Smooth muscle cell (in vitro differentiated cells): ENCODE data around the gene CNTD1. TPM values are rescaled to one million over a fixed set of nuclear protein-coding genes. Genes with fewer than 3 reads are reported as not detected.

Experiments
- DNase-seq: peaks from one replicate; lab custom pipeline; 2025; ENCODE audit not compliant: unreplicated experiment; lab: John Stamatoyannopoulos, UW
- H2AFZ ChIP-seq: fragments of 200-600 bp; sonication (generic); 2 replicates; pipeline ENCODE4 v1.6.0; 2016; ENCODE audit warnings: antibody characterized with exemption, low read depth, mild to moderate bottlenecking
- H3F3A ChIP-seq: fragments of 200-600 bp; sonication (generic); 2 replicates; pipeline ENCODE4 v1.6.0; 2017; ENCODE audit warnings: antibody characterized with exemption, low read depth
- H3K27ac ChIP-seq: fragments of 200-600 bp; sonication (generic); 2 replicates; pipeline ENCODE4 v1.5.1; 2016; ENCODE audit warnings: low read depth, mild to moderate bottlenecking
- H3K27me3 ChIP-seq: fragments of 200-600 bp; sonication (generic); 2 replicates; pipeline ENCODE4 v1.6.1; 2016; ENCODE audit warnings: low read depth, mild to moderate bottlenecking
- H3K36me3 ChIP-seq: fragments of 200-600 bp; sonication (generic); 2 replicates; pipeline ENCODE4 v1.5.1; 2016; ENCODE audit warnings: low read depth
- H3K4me1 ChIP-seq: fragments of 200-600 bp; sonication (generic); 2 replicates; pipeline ENCODE4 v1.5.1; 2016; ENCODE audit warnings: low read depth
- H3K4me2 ChIP-seq: fragments of 200-600 bp; sonication (generic); 2 replicates; pipeline ENCODE4 v1.6.0; 2016; ENCODE audit warnings: mild to moderate bottlenecking
- H3K4me3 ChIP-seq: fragments of 200-600 bp; sonication (generic); 2 replicates; pipeline ENCODE4 v1.5.1; 2016; ENCODE audit warnings: mild to moderate bottlenecking
- H3K79me2 ChIP-seq: fragments of 200-600 bp; sonication (generic); 2 replicates; pipeline ENCODE4 v1.6.0; 2016; ENCODE audit warnings: low read depth, mild to moderate bottlenecking
- H3K9ac ChIP-seq: fragments of 200-600 bp; sonication (generic); 2 replicates; pipeline ENCODE4 v1.6.0; 2016; ENCODE audit warnings: low read depth
- H3K9me3 ChIP-seq: fragments of 200-600 bp; sonication (generic); replicated peaks from 2 replicates; pipeline ENCODE4 v1.5.1; 2016; ENCODE audit warnings: low read depth
- H4K20me1 ChIP-seq: fragments of 200-600 bp; sonication (generic); 2 replicates; pipeline ENCODE4 v1.6.0; 2016; ENCODE audit warnings: low read depth
- CTCF ChIP-seq: fragments of 200-600 bp; sonication (generic); IDR thresholded peaks from 2 replicates; pipeline ENCODE4 v1.5.1; 2017; ENCODE audit warnings: borderline replicate concordance, mild to moderate bottlenecking, antibody characterized with exemption; ENCODE audit not compliant: insufficient read depth, poor library complexity, severe bottlenecking
- WGBS: methylation state at CpG from one replicate; pipeline ENCODE4 v1.1.7; 2016; ENCODE audit warnings: low lambda C conversion rate; 5-methylcytosine and 5-hydroxymethylcytosine counted together
- polyA plus RNA-seq: library from polyadenylated mRNA; unstranded; fragments of >200 nt; fragmentation: Nextera tagmentation; extraction: Ambion mirVana; gene quantifications from 2 replicates; pipeline ENCODE4 v1.2.1, GENCODE V29; 2016
- total RNA-seq: library from RNA; depleted of rRNA; stranded (reverse); fragments of >200 nt; gene quantifications from 2 replicates; pipeline ENCODE4 v1.2.3, GENCODE V29; 2014

CNTD1 gene
- total and polyA plus RNA-seq, 2 experiments from 2014 or later = 0.17 TPM; not detected in 1

GRCh38 chr17:42817866-42818265 lies 19.2 kb downstream of the CNTD1 start:
- no peak overlapping the region for H3K9ac ChIP-seq
- H2AFZ ChIP-seq = no peak overlapping the region
- TF ChIP-seq CTCF = no peak
- H3K27me3 ChIP-seq = no peaks in the 10 kb centered on the region
- no peak overlapping the region for H3K4me3 ChIP-seq
- H3F3A ChIP-seq = no peaks in the 10 kb centered on the region
- no peaks in the 10 kb centered on the region for H3K9me3 ChIP-seq
- peaks cover 9% of the 10 kb centered on the region for H3K36me3 ChIP-seq
- no peaks in the 10 kb centered on the region for H4K20me1 ChIP-seq
- peaks cover 4% of the 10 kb centered on the region for H3K79me2 ChIP-seq
- no peak overlapping the region for H3K4me2 ChIP-seq
- H3K27ac ChIP-seq = no peak overlapping the region
- DNase-seq = no peak
- peaks cover 1% of the 10 kb centered on the region for H3K4me1 ChIP-seq
- 80% methylated on average over 1 of the region's 1 CpG for WGBS

GRCh38 chr17:42818379-42818778 lies 19.7 kb downstream of the CNTD1 start:
- H3K36me3 ChIP-seq = peaks cover 9% of the 10 kb centered on the region

GRCh38 chr17:42819939-42820535 lies 21.4 kb downstream of the CNTD1 start:
- 21% methylated on average over 2 of the region's 2 CpGs for WGBS
- TF ChIP-seq CTCF = peak; percentile 70
- no peak overlapping the region for H3K4me3 ChIP-seq
- H3K27ac ChIP-seq = no peak overlapping the region
- H3K27me3 ChIP-seq = no peaks in the 10 kb centered on the region
- no peaks in the 10 kb centered on the region for H3K9me3 ChIP-seq
- no peaks in the 10 kb centered on the region for H3K36me3 ChIP-seq
- DNase-seq = no peak
- no peak overlapping the region for H3K4me2 ChIP-seq
- peaks cover 8% of the 10 kb centered on the region for H3K4me1 ChIP-seq
- H4K20me1 ChIP-seq = no peaks in the 10 kb centered on the region
- no peak overlapping the region for H3K9ac ChIP-seq
- no peaks in the 10 kb centered on the region for H3F3A ChIP-seq
- no peak overlapping the region for H2AFZ ChIP-seq
- peaks cover 15% of the 10 kb centered on the region for H3K79me2 ChIP-seq

More at GRCh38 chr17:42818379-42818778, 19.7 kb downstream of the CNTD1 start:
- H3K27me3 ChIP-seq = no peaks in the 10 kb centered on the region
- no peak overlapping the region for H3K4me3 ChIP-seq
- no peak overlapping the region for H3K4me2 ChIP-seq
- H3K27ac ChIP-seq = no peak overlapping the region
- peaks cover 6% of the 10 kb centered on the region for H3K4me1 ChIP-seq
- WGBS = 96% methylated on average over 5 of the region's 5 CpGs
- H3K79me2 ChIP-seq = peaks cover 9% of the 10 kb centered on the region
- H3K9me3 ChIP-seq = no peaks in the 10 kb centered on the region
- no peak for TF ChIP-seq CTCF
- no peak overlapping the region for H2AFZ ChIP-seq
- no peaks in the 10 kb centered on the region for H4K20me1 ChIP-seq
- H3K9ac ChIP-seq = no peak overlapping the region
- DNase-seq = no peak
- no peaks in the 10 kb centered on the region for H3F3A ChIP-seq

GRCh38 chr17:42821176-42821575 lies 22.5 kb downstream of the CNTD1 start:
- peaks cover 8% of the 10 kb centered on the region for H3K4me1 ChIP-seq
- no peak overlapping the region for H3K27ac ChIP-seq
- DNase-seq = no peak
- H3K9ac ChIP-seq = no peak overlapping the region
- H3K36me3 ChIP-seq = no peaks in the 10 kb centered on the region
- H4K20me1 ChIP-seq = no peaks in the 10 kb centered on the region
- no peak overlapping the region for H3K4me3 ChIP-seq
- no peak overlapping the region for H3K4me2 ChIP-seq
- H3K9me3 ChIP-seq = no peaks in the 10 kb centered on the region
- H3K27me3 ChIP-seq = no peaks in the 10 kb centered on the region
- 76% methylated on average over 7 of the region's 7 CpGs for WGBS
- TF ChIP-seq CTCF = no peak
- H3F3A ChIP-seq = no peaks in the 10 kb centered on the region
- peaks cover 15% of the 10 kb centered on the region for H3K79me2 ChIP-seq
- H2AFZ ChIP-seq = no peak overlapping the region
